Hematopoietic multipotent progenitor cell (in vitro differentiated cells): ENCODE data around the gene KRT12. TPM values are rescaled to one million over a fixed set of nuclear protein-coding genes. Genes with fewer than 3 reads are reported as not detected.
"Not testable (repeated sequence)": the region's sequence is repeated elsewhere in the genome, so short reads cannot be mapped to it uniquely, and the experiment has no call there.

Experiments used
- DNase-seq, 3 donors: peaks; one replicate each; pipeline ENCODE4 v3.0.0-alpha.2; 2011 to 2015; ENCODE audit warnings: low read depth in 2 of 3, low spot score in 2 of 3
- total RNA-seq: library from RNA; depleted of rRNA; stranded (reverse); fragments of >200 nt; gene quantifications from one replicate; pipeline ENCODE4 v1.2.3, GENCODE V29; 2012

KRT12 gene
- total RNA-seq, 1 donor: not detected

GRCh38 chr17:40884708-40885512, 17.9 kb upstream of the KRT12 start, which contains the start of gene KRT20:
Gene KRT20 (minus strand): TSS chr17:40885242. CDS start chr17:40885185, 57 bp downstream.
- no peak for DNase-seq

- DNase-seq: no peak
Observed at GRCh38 chr17:40883626-40884334, 16.8 kb upstream of the KRT12 start.

GRCh38 chr17:40883031-40883430, 16.0 kb upstream of the KRT12 start:
- no peak for DNase-seq

- DNase-seq: no peak
Observed at GRCh38 chr17:40879026-40879425, 12.0 kb upstream of the KRT12 start.

GRCh38 chr17:40878044-40878443, 11.0 kb upstream of the KRT12 start:
- no peak for DNase-seq

GRCh38 chr17:40873801-40874200, 6.8 kb upstream of the KRT12 start:
- no peak for DNase-seq

- no peak for DNase-seq
Observed at GRCh38 chr17:40873255-40873654, 6.2 kb upstream of the KRT12 start.

- DNase-seq: no peak
Observed at GRCh38 chr17:40872416-40872815, 5.4 kb upstream of the KRT12 start.

- no peak for DNase-seq
Observed at GRCh38 chr17:40871316-40871715, 4.3 kb upstream of the KRT12 start.

- DNase-seq: no peak
Observed at GRCh38 chr17:40870136-40870535, 3.1 kb upstream of the KRT12 start.

GRCh38 chr17:40864661-40865390, 2.2 kb downstream of the KRT12 start:
- no peak for DNase-seq

- peak in 2 of 3 donors; percentile 16 to 36 for DNase-seq
Observed at GRCh38 chr17:40862985-40863733, 3.9 kb downstream of the KRT12 start.

GRCh38 chr17:40859536-40859935, 7.5 kb downstream of the KRT12 start:
- no peak for DNase-seq

GRCh38 chr17:40858667-40859066, 8.4 kb downstream of the KRT12 start:
- DNase-seq: not testable (repeated sequence)

GRCh38 chr17:40857535-40857934, 9.5 kb downstream of the KRT12 start:
- no peak for DNase-seq

- DNase-seq: no peak
Observed at GRCh38 chr17:40854175-40854814, 12.7 kb downstream of the KRT12 start.

- no peak for DNase-seq
Observed at GRCh38 chr17:40852364-40852763, 14.7 kb downstream of the KRT12 start.

- no peak for DNase-seq
Observed at GRCh38 chr17:40850293-40850972, 16.6 kb downstream of the KRT12 start.

GRCh38 chr17:40849723-40850122, 17.3 kb downstream of the KRT12 start:
- no peak for DNase-seq
